IPS DF 6.9 (cell line): ENCODE data around the gene KCNIP1.
A peak's percentile ranks its signal among the peaks of the same experiment; 100 is the strongest.

Experiments used
- DNase-seq: peaks from one replicate; pipeline ENCODE4 v3.0.0-alpha.2; 2013; ENCODE audit warnings: low read depth, low spot score
- H3K27ac ChIP-seq: one replicate; pipeline ENCODE4 v1.5.1; 2013; ENCODE audit warnings: low read length, control low read depth
- H3K27me3 ChIP-seq: 2 replicates; pipeline ENCODE4 v1.6.1; 2013; ENCODE audit warnings: mild to moderate bottlenecking, low read length; ENCODE audit not compliant: control insufficient read depth, insufficient read depth
- H3K36me3 ChIP-seq: 2 replicates; pipeline ENCODE4 v1.6.1; 2013; ENCODE audit warnings: low read length; ENCODE audit not compliant: control insufficient read depth, insufficient read depth
- H3K4me1 ChIP-seq: 2 replicates; pipeline ENCODE4 v1.6.1; 2013; ENCODE audit warnings: low read length; ENCODE audit not compliant: control insufficient read depth, insufficient read depth
- H3K4me3 ChIP-seq: 2 replicates; pipeline ENCODE4 v1.5.1; 2013; ENCODE audit warnings: mild to moderate bottlenecking, low read length
- H3K9me3 ChIP-seq: 2 replicates; pipeline ENCODE4 v1.6.1; 2013; ENCODE audit warnings: low read length, inconsistent platforms; ENCODE audit not compliant: control insufficient read depth, insufficient read depth
- WGBS: extraction: QIAGEN DNeasy Blood & Tissue Kit; methylation state at CpG from one replicate; pipeline ENCODE4 v1.1.7; 2013; ENCODE audit warnings: mixed read lengths, missing lambda C conversion rate; ENCODE audit not compliant: insufficient read length, insufficient coverage; 5-methylcytosine and 5-hydroxymethylcytosine counted together

The KCNIP1 gene

DNA sequence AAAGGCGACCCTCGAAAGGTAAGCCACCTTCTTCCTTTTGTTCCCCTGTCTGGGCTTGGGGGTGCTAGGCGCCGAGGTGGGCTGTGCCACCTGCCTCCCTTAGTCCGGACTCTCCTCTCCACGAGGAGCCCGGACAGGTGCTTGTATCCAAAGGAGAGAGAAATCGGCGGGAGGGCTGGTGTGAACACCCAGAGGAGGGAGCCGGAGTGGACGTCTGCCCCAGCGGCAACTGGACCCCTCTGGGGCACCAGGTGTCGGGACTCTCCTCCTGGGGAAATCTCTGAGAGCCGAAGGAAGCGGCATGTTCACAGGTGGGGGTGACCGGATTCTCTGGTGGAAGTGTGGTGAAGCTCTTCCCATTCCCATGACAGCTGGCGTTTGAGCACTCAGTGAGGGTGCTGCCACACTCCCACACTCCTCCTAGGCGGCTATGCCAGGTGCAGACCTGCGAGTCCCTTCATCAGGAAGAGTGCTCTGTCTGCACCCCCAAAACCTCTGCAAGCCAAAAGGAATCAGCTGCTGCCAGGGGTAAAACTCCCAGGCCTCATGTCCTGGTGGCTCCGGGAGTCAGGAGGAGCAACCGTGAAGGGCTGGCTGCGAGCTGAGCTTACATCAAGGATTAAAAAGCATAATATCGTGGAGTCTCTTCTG, 921 bp downstream of the KCNIP1 start:
- no CpG with 5 or more reads among the region's 23 CpGs for WGBS
- H3K4me3 ChIP-seq = peak overlapping the region; percentile 34; the same call in 1 of the 2 replicates
- H3K36me3 ChIP-seq = no peaks in the 10 kb centered on the region
- peaks cover 8% of the 10 kb centered on the region; the same call in 1 of the 2 replicates for H3K27me3 ChIP-seq
- no peak for DNase-seq
- no peak overlapping the region for H3K27ac ChIP-seq
- peaks cover 3% of the 10 kb centered on the region for H3K4me1 ChIP-seq
- no peaks in the 10 kb centered on the region for H3K9me3 ChIP-seq

DNA sequence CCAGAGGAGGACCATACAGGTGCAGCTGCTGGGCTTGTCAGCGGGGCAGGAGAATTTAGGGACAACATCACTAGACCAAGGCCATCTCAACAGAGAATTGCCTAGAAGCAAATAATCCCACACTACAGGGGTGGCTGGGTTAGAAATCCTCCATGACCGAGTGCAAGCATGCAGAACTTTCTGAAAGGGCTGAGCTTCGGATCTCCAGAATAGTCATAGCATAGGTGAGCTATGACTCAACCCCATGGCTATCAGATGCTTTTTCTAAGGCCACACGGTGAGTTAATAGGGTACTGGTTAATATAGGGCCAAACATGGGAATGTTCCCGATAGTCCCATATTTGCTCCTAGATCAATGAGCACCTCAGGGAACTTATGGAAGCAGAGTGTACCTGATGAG, 4.2 kb downstream of the KCNIP1 start:
- WGBS = no CpG with 5 or more reads among the region's 5 CpGs
- no peak overlapping the region for H3K27ac ChIP-seq
- H3K27me3 ChIP-seq = peaks cover 8% of the 10 kb centered on the region; the same call in 1 of the 2 replicates
- H3K9me3 ChIP-seq = no peaks in the 10 kb centered on the region
- H3K36me3 ChIP-seq = no peaks in the 10 kb centered on the region
- H3K4me3 ChIP-seq = no peak overlapping the region
- peaks cover 3% of the 10 kb centered on the region for H3K4me1 ChIP-seq
- DNase-seq = no peak

- Histone ChIP-seq H3K36me3 (no peaks in the 10 kb centered on the region), H3K27ac (no peak overlapping the region), H3K9me3 (no peaks in the 10 kb centered on the region), H3K4me3 (no peak overlapping the region), H3K27me3 (peaks cover 8% of the 10 kb centered on the region; the same call in 1 of the 2 replicates), H3K4me1 (peaks cover 3% of the 10 kb centered on the region)
- DNase-seq = no peak
- WGBS = no CpG with 5 or more reads among the region's 8 CpGs
Observed at GRCh38 chr5:170508660-170509347, 5.0 kb downstream of the KCNIP1 start.

- H3K9me3 ChIP-seq = no peaks in the 10 kb centered on the region
- peaks cover 3% of the 10 kb centered on the region for H3K4me1 ChIP-seq
- no peak overlapping the region for H3K27ac ChIP-seq
- WGBS = no CpG with 5 or more reads among the region's 1 CpG
- DNase-seq = no peak
- H3K4me3 ChIP-seq = no peak overlapping the region
- peaks cover 6% of the 10 kb centered on the region; the same call in 1 of the 2 replicates for H3K27me3 ChIP-seq
- H3K36me3 ChIP-seq = no peaks in the 10 kb centered on the region
Observed at GRCh38 chr5:170509348-170509660, 5.5 kb downstream of the KCNIP1 start.

DNA sequence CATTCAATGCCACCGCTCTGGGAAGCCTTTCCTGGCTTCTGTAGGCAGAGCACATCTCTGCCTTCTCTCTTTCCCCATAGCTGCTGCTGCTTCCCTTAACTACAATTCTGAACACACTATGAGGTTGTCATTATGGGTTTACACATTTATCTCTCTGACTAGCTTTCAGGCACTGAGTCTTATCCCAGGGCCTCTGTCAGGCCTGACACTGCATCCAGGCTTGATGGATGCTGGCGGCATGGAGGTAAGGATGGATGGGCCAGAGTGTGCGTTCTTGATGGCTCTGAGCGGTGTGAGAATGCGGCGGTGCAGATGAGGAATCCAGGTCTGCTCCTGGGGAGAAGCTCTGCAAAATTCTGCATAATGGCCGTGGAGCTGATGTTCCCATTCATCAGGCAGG, 6.3 kb downstream of the KCNIP1 start:
- no CpG with 5 or more reads among the region's 7 CpGs for WGBS
- Histone ChIP-seq H3K4me3 (no peak overlapping the region), H3K4me1 (peaks cover 2% of the 10 kb centered on the region; the same call in 1 of the 2 replicates), H3K27ac (no peak overlapping the region), H3K27me3 (no peaks in the 10 kb centered on the region; the same call in 1 of the 2 replicates), H3K9me3 (no peaks in the 10 kb centered on the region), H3K36me3 (no peaks in the 10 kb centered on the region)
- DNase-seq = no peak

DNA sequence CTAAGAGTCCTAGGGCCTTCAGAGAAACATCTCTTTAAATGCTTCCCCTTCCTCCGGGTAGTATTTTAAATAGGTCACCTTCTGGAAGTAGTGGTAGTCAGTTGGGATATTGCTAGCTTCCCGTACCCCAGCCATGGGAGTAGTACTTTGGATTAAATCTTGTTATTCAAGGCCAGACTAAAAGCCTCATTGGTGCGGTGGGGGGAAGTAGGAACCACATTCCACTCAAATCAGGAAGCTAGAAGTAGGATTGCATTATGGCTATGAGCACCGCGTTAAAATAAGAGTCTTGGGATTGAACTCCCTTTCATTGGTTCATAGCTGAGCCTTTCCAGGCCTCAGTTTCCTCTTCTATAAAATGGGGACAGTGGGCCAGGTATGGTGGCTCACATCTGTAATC, 6.7 kb downstream of the KCNIP1 start:
- DNase-seq = no peak
- WGBS = no CpG with 5 or more reads among the region's 5 CpGs
- H3K36me3 ChIP-seq = no peaks in the 10 kb centered on the region
- H3K9me3 ChIP-seq = no peaks in the 10 kb centered on the region
- H3K4me1 ChIP-seq = peaks cover 2% of the 10 kb centered on the region; the same call in 1 of the 2 replicates
- H3K27me3 ChIP-seq = no peaks in the 10 kb centered on the region
- no peak overlapping the region for H3K4me3 ChIP-seq
- no peak overlapping the region for H3K27ac ChIP-seq

- no peak for DNase-seq
- WGBS = no CpG with 5 or more reads among the region's 8 CpGs
- no peak overlapping the region for H3K4me3 ChIP-seq
- H3K27me3 ChIP-seq = no peaks in the 10 kb centered on the region
- peaks cover 2% of the 10 kb centered on the region; the same call in 1 of the 2 replicates for H3K4me1 ChIP-seq
- no peaks in the 10 kb centered on the region for H3K36me3 ChIP-seq
- no peaks in the 10 kb centered on the region for H3K9me3 ChIP-seq
- no peak overlapping the region for H3K27ac ChIP-seq
Observed at GRCh38 chr5:170511551-170512258, 7.9 kb downstream of the KCNIP1 start.

GRCh38 chr5:170513856-170514525, 10.2 kb downstream of the KCNIP1 start:
- Histone ChIP-seq H3K36me3 (no peaks in the 10 kb centered on the region), H3K4me3 (no peak overlapping the region), H3K27me3 (no peaks in the 10 kb centered on the region), H3K9me3 (no peaks in the 10 kb centered on the region), H3K27ac (no peak overlapping the region), H3K4me1 (no peaks in the 10 kb centered on the region)
- WGBS = no CpG with 5 or more reads among the region's 5 CpGs
- DNase-seq = no peak

DNA sequence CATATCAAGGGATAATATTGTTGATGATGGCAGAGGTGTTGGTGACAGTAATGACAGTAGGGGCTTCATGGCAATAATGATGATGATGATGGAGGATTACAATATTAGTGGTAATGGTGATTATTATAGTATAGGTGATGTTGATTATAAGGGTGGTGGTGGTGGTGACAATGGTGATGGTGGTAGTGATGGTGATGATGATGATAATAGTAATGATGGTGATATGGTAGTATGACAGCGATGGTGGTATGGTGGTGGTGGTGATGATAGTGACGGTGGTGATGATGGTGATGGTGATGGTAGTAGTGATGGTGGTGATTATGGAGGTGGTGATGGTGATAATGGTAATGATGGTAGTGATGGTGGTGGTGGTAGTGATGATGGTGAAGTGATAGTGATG, 13.6 kb downstream of the KCNIP1 start:
- DNase-seq = no peak
- 92% methylated on average over 2 of the region's 2 CpGs for WGBS
- H3K36me3 ChIP-seq = no peaks in the 10 kb centered on the region
- no peak overlapping the region for H3K4me3 ChIP-seq
- H3K9me3 ChIP-seq = no peaks in the 10 kb centered on the region
- no peak overlapping the region for H3K27ac ChIP-seq
- no peaks in the 10 kb centered on the region for H3K27me3 ChIP-seq
- peaks cover 1% of the 10 kb centered on the region; the same call in 1 of the 2 replicates for H3K4me1 ChIP-seq

DNA sequence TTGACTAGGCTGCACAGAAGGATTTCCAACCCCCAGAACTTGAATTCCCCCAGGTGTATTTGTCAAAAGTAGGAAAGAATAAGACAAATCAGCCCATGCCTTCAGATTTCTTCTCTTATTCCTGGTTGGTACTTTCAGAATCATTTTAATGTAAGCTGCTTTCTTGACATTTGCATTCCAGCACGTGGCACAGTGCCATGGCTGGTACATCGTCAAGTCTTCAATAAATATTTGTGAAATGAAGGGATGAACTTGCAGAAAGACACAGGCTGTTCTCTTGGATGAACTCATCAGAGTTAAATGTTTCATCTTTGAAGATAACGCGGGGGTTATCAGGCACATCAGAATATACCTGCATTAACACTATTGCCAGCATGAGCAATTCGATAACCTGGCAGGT, 14.5 kb downstream of the KCNIP1 start:
- no CpG with 5 or more reads among the region's 5 CpGs for WGBS
- DNase-seq = no peak
- peaks cover 3% of the 10 kb centered on the region; the same call in 1 of the 2 replicates for H3K4me1 ChIP-seq
- no peak overlapping the region for H3K27ac ChIP-seq
- no peaks in the 10 kb centered on the region for H3K9me3 ChIP-seq
- no peak overlapping the region for H3K4me3 ChIP-seq
- no peaks in the 10 kb centered on the region for H3K27me3 ChIP-seq
- H3K36me3 ChIP-seq = no peaks in the 10 kb centered on the region
